Mesendoderm (in vitro differentiated cells): Measurements from ENCODE around the gene OR51V1.

ENCODE experiments used
- DNase-seq: peaks from one replicate; pipeline ENCODE4 v3.0.0; 2013
- H2AK5ac ChIP-seq: 2 replicates; pipeline ENCODE4 v1.6.1; 2013; ENCODE audit warnings: low read length, inconsistent platforms
- H2BK120ac ChIP-seq: 2 replicates; pipeline ENCODE4 v1.6.1; 2013; ENCODE audit warnings: low read depth, mild to moderate bottlenecking, low read length, moderate library complexity, mixed read lengths
- H2BK15ac ChIP-seq: replicated peaks from 2 replicates; pipeline ENCODE4 v1.6.1; 2013; ENCODE audit warnings: low read depth, mild to moderate bottlenecking, moderate library complexity
- H2BK5ac ChIP-seq: 2 replicates; pipeline ENCODE4 v1.6.1; 2013; ENCODE audit warnings: low read length, inconsistent platforms
- H3K18ac ChIP-seq: 2 replicates; pipeline ENCODE4 v1.6.1; 2013; ENCODE audit warnings: mild to moderate bottlenecking, low read length, mixed read lengths
- H3K23ac ChIP-seq: one replicate; pipeline ENCODE4 v1.6.1; 2013; ENCODE audit warnings: low read length
- H3K27ac ChIP-seq: 2 replicates; pipeline ENCODE4 v1.5.1; 2013; ENCODE audit warnings: low read depth, mild to moderate bottlenecking, inconsistent platforms, low read length, moderate library complexity
- H3K27me3 ChIP-seq: 2 replicates; pipeline ENCODE4 v1.6.1; 2013; ENCODE audit warnings: low read length, control low read depth, mild to moderate bottlenecking, inconsistent platforms; ENCODE audit not compliant: insufficient read depth, poor library complexity
- H3K36me3 ChIP-seq: 2 replicates; pipeline ENCODE4 v1.6.1; 2013; ENCODE audit warnings: low read length, inconsistent platforms; ENCODE audit not compliant: control insufficient read depth, insufficient read depth
- H3K4ac ChIP-seq: one replicate; pipeline ENCODE4 v1.6.1; 2013; ENCODE audit warnings: low read depth, mild to moderate bottlenecking, low read length, moderate library complexity
- H3K4me1 ChIP-seq: 2 replicates; pipeline ENCODE4 v1.6.1; 2013; ENCODE audit warnings: low read depth, low read length, inconsistent platforms; ENCODE audit not compliant: control insufficient read depth
- H3K4me2 ChIP-seq: 2 replicates; pipeline ENCODE4 v1.6.1; 2013; ENCODE audit warnings: low read length
- H3K4me3 ChIP-seq: 2 replicates; pipeline ENCODE4 v1.5.1; 2013; ENCODE audit warnings: mild to moderate bottlenecking, low read length
- H3K56ac ChIP-seq: one replicate; pipeline ENCODE4 v1.6.1; 2013; ENCODE audit warnings: low read length
- H3K79me1 ChIP-seq: 2 replicates; pipeline ENCODE4 v1.6.1; 2013; ENCODE audit warnings: low read length, inconsistent platforms
- H3K79me2 ChIP-seq: 2 replicates; pipeline ENCODE4 v1.6.1; 2013; ENCODE audit warnings: mild to moderate bottlenecking, low read length; ENCODE audit not compliant: control insufficient read depth, insufficient read depth
- H3K9ac ChIP-seq: 2 replicates; pipeline ENCODE4 v1.6.1; 2013; ENCODE audit warnings: low read length, inconsistent platforms
- H4K5ac ChIP-seq: one replicate; pipeline ENCODE4 v1.6.1; 2013; ENCODE audit warnings: low read length
- H4K8ac ChIP-seq: one replicate; pipeline ENCODE4 v1.6.1; 2013; ENCODE audit warnings: low read depth, mild to moderate bottlenecking, control low read depth, low read length, moderate library complexity
- WGBS: extraction: QIAGEN DNeasy Blood & Tissue Kit; methylation state at CpG from one replicate; pipeline ENCODE4 v1.1.7; 2013; ENCODE audit warnings: low lambda C conversion rate, missing lambda C conversion rate; ENCODE audit not compliant: insufficient coverage; ENCODE audit errors: extremely low coverage; 5-methylcytosine and 5-hydroxymethylcytosine counted together

The OR51V1 gene

GRCh38 chr11:5224538-5225479, 24.3 kb upstream of the OR51V1 start:
- Histone ChIP-seq H2BK120ac (no peak overlapping the region), H3K79me1 (no peaks in the 10 kb centered on the region), H3K36me3 (no peaks in the 10 kb centered on the region), H2AK5ac (no peak overlapping the region), H3K18ac (no peak overlapping the region), H3K56ac (no peak overlapping the region), H3K9ac (no peak overlapping the region), H3K23ac (no peak overlapping the region), H3K79me2 (no peaks in the 10 kb centered on the region), H3K4me2 (no peak overlapping the region), H2BK15ac (no peak overlapping the region), H4K8ac (no peak overlapping the region), H3K4ac (no peak overlapping the region), H3K27ac (no peak overlapping the region), H2BK5ac (no peak overlapping the region), H3K4me3 (no peak overlapping the region), H4K5ac (no peak overlapping the region), H3K4me1 (no peaks in the 10 kb centered on the region), H3K27me3 (no peaks in the 10 kb centered on the region)
- no CpG with 5 or more reads among the region's 6 CpGs for WGBS
- DNase-seq, result peak; percentile 30

- Histone ChIP-seq H3K4me3 (no peak overlapping the region), H4K8ac (no peak overlapping the region), H2BK15ac (no peak overlapping the region), H3K4me1 (no peaks in the 10 kb centered on the region), H3K27me3 (no peaks in the 10 kb centered on the region), H2BK5ac (no peak overlapping the region), H2AK5ac (no peak overlapping the region), H2BK120ac (no peak overlapping the region), H3K4ac (no peak overlapping the region), H3K56ac (no peak overlapping the region), H3K23ac (no peak overlapping the region), H3K4me2 (no peak overlapping the region), H3K9ac (no peak overlapping the region), H4K5ac (no peak overlapping the region), H3K18ac (no peak overlapping the region), H3K79me1 (no peaks in the 10 kb centered on the region), H3K79me2 (no peaks in the 10 kb centered on the region), H3K27ac (no peak overlapping the region), H3K36me3 (no peaks in the 10 kb centered on the region)
- no CpG with 5 or more reads among the region's 1 CpG for WGBS
- no peak for DNase-seq
These were observed 23.2 kb upstream of the OR51V1 start for GRCh38 chr11:5223686-5224085.

GRCh38 chr11:5223146-5223545, 22.7 kb upstream of the OR51V1 start:
- Histone ChIP-seq H3K56ac (no peak overlapping the region), H3K4me1 (no peaks in the 10 kb centered on the region), H2AK5ac (no peak overlapping the region), H3K4me3 (no peak overlapping the region), H3K9ac (no peak overlapping the region), H3K79me1 (no peaks in the 10 kb centered on the region), H3K27ac (no peak overlapping the region), H3K79me2 (no peaks in the 10 kb centered on the region), H4K8ac (no peak overlapping the region), H4K5ac (no peak overlapping the region), H2BK5ac (no peak overlapping the region), H3K4me2 (no peak overlapping the region), H3K36me3 (no peaks in the 10 kb centered on the region), H3K27me3 (no peaks in the 10 kb centered on the region), H2BK15ac (no peak overlapping the region), H2BK120ac (no peak overlapping the region), H3K4ac (no peak overlapping the region), H3K23ac (no peak overlapping the region), H3K18ac (no peak overlapping the region)
- DNase-seq, result no peak
- no CpG with 5 or more reads among the region's 6 CpGs for WGBS

- H3K4me2 ChIP-seq, result no peak overlapping the region
- H3K27ac ChIP-seq, result no peak overlapping the region
- H3K79me1 ChIP-seq, result no peaks in the 10 kb centered on the region
- no peak overlapping the region for H4K8ac ChIP-seq
- no peaks in the 10 kb centered on the region for H3K36me3 ChIP-seq
- WGBS, result no CpG with 5 or more reads among the region's 7 CpGs
- H3K4me3 ChIP-seq, result no peak overlapping the region
- H3K56ac ChIP-seq, result no peak overlapping the region
- H3K4ac ChIP-seq, result no peak overlapping the region
- no peak overlapping the region for H3K18ac ChIP-seq
- no peak overlapping the region for H3K23ac ChIP-seq
- no peak overlapping the region for H2BK120ac ChIP-seq
- no peak overlapping the region for H3K9ac ChIP-seq
- H2BK5ac ChIP-seq, result no peak overlapping the region
- no peak overlapping the region for H2AK5ac ChIP-seq
- H3K79me2 ChIP-seq, result no peaks in the 10 kb centered on the region
- DNase-seq, result peak; percentile 82
- no peaks in the 10 kb centered on the region for H3K27me3 ChIP-seq
- H4K5ac ChIP-seq, result no peak overlapping the region
- H2BK15ac ChIP-seq, result no peak overlapping the region
- no peaks in the 10 kb centered on the region for H3K4me1 ChIP-seq
These were observed 9.9 kb upstream of the OR51V1 start for GRCh38 chr11:5210376-5210885.

GRCh38 chr11:5204787-5205186, 4.3 kb upstream of the OR51V1 start:
- Histone ChIP-seq H3K4me3 (no peak overlapping the region), H3K79me2 (no peaks in the 10 kb centered on the region), H2BK120ac (no peak overlapping the region), H3K27ac (no peak overlapping the region), H3K56ac (no peak overlapping the region), H2BK15ac (no peak overlapping the region), H3K23ac (no peak overlapping the region), H4K8ac (no peak overlapping the region), H4K5ac (no peak overlapping the region), H3K27me3 (no peaks in the 10 kb centered on the region), H3K18ac (no peak overlapping the region), H3K9ac (no peak overlapping the region), H3K79me1 (no peaks in the 10 kb centered on the region), H3K4me1 (no peaks in the 10 kb centered on the region), H3K36me3 (no peaks in the 10 kb centered on the region), H2AK5ac (no peak overlapping the region), H3K4ac (no peak overlapping the region), H3K4me2 (no peak overlapping the region), H2BK5ac (no peak overlapping the region)
- no CpG with 5 or more reads among the region's 1 CpG for WGBS
- peak; percentile 87 for DNase-seq
